GM21390 (cell line): Measurements from ENCODE around the gene SKIDA1.
"Not testable (repeated sequence)": the region's sequence is repeated elsewhere in the genome, so short reads cannot be mapped to it uniquely, and the experiment has no call there.

Experiments used
- ATAC-seq: cut with Tn5 transposase; IDR thresholded peaks from one replicate; pipeline ENCODE4 v1.9.1; 2021; ENCODE audit not compliant: unreplicated experiment

SKIDA1 gene

GRCh38 chr10:21525367-21526187, at the start of gene SKIDA1:
Gene SKIDA1 (minus strand): TSS chr10:21525682. CDS start chr10:21517822, 7,860 bp downstream.
- peak; percentile 53 for ATAC-seq

GRCh38 chr10:21574514-21574913, 49.0 kb upstream of the SKIDA1 start:
- ATAC-seq: not testable (repeated sequence)

- ATAC-seq: no peak
Measured at GRCh38 chr10:21572578-21572977, 47.1 kb upstream of the SKIDA1 start.

- ATAC-seq: no peak
Measured at GRCh38 chr10:21570761-21571521, 45.5 kb upstream of the SKIDA1 start.

GRCh38 chr10:21558984-21559383, 33.5 kb upstream of the SKIDA1 start:
- ATAC-seq: not testable (repeated sequence)

GRCh38 chr10:21556527-21556926, 31.0 kb upstream of the SKIDA1 start:
- ATAC-seq: no peak

- ATAC-seq: no peak
Measured at GRCh38 chr10:21552638-21553037, 27.2 kb upstream of the SKIDA1 start.

GRCh38 chr10:21547246-21547645, 21.8 kb upstream of the SKIDA1 start:
- ATAC-seq: no peak

- ATAC-seq: not testable (repeated sequence)
Measured at GRCh38 chr10:21540701-21541100, 15.2 kb upstream of the SKIDA1 start.

GRCh38 chr10:21536874-21537273, 11.4 kb upstream of the SKIDA1 start:
- no peak for ATAC-seq

- not testable (repeated sequence) for ATAC-seq
Measured at GRCh38 chr10:21535976-21536375, 10.5 kb upstream of the SKIDA1 start.

- no peak for ATAC-seq
Measured at GRCh38 chr10:21535494-21535965, 10.0 kb upstream of the SKIDA1 start.

- no peak for ATAC-seq
Measured at GRCh38 chr10:21534604-21535493, 9.4 kb upstream of the SKIDA1 start.

GRCh38 chr10:21534280-21534586, 8.8 kb upstream of the SKIDA1 start:
- no peak for ATAC-seq

- ATAC-seq: peak; percentile 86
Measured at GRCh38 chr10:21533467-21534279, 8.2 kb upstream of the SKIDA1 start, which contains the start of gene MLLT10. Gene MLLT10 (plus strand): TSS chr10:21534232. CDS start chr10:21534645, 413 bp downstream.

GRCh38 chr10:21532694-21533466, 7.4 kb upstream of the SKIDA1 start:
- no peak for ATAC-seq

GRCh38 chr10:21531164-21531563, 5.7 kb upstream of the SKIDA1 start:
- ATAC-seq: no peak

GRCh38 chr10:21530641-21531040, 5.2 kb upstream of the SKIDA1 start:
- ATAC-seq: no peak

GRCh38 chr10:21530168-21530567, 4.7 kb upstream of the SKIDA1 start:
- no peak for ATAC-seq
